ENCODE data around the gene LIMCH1. TPM values are rescaled to one million over a fixed set of nuclear protein-coding genes. Genes with fewer than 3 reads are reported as not detected.

LIMCH1 gene
- total RNA-seq, 1 donor from 2014 or later: 7.1 TPM

DNA sequence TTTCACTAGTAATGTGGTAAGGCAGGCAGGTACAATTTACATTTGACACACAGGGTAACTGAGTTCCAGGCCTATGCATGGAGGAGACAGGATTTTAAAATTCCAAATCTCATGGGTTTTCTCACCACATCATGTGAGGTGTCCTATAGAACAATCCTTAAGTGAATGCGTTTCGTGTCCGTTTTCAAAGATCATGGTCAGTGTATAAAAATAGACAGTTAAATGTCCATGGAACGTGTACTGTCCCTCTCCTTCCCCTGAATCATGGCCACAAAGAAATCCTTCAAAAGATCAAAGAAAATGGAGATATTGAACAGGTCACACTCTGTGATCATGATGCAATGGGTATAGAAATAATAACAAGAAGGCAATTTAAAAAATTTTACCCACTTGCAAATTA, 42.0 kb downstream of the LIMCH1 start:
- Histone ChIP-seq H3K4me3 (ENCODE audit: insufficient read depth, low read depth, low read length) (no peak overlapping the region), H3K36me3 (ENCODE audit: insufficient read depth, low read length) (no peaks in the 10 kb centered on the region), H2AFZ (ENCODE audit: low read depth, low read length) (no peak overlapping the region), H3K79me2 (ENCODE audit: insufficient read depth, low read length) (no peaks in the 10 kb centered on the region), H3K4me1 (ENCODE audit: insufficient read depth, low read length) (no peaks in the 10 kb centered on the region), H3K9ac (ENCODE audit: low read length) (no peak overlapping the region), H3K27ac (ENCODE audit: low read depth, low read length) (no peak overlapping the region), H3K4me2 (ENCODE audit: low read length) (no peak overlapping the region), H3K27me3 (ENCODE audit: insufficient read depth, low read length) (no peaks in the 10 kb centered on the region), H4K20me1 (ENCODE audit: insufficient read depth, low read length) (no peaks in the 10 kb centered on the region), H3K9me3 (ENCODE audit: insufficient read depth, low read depth, low read length) (no peaks in the 10 kb centered on the region)
- FAIRE-seq (no peak), DNase-seq (ENCODE audit: low read depth) (no peak)
- Mint-ChIP-seq H3K27ac (ENCODE audit: unreplicated experiment) (no peak overlapping the region), H3K36me3 (ENCODE audit: low read depth, unreplicated experiment) (no peaks in the 10 kb centered on the region), H3K27me3 (ENCODE audit: low read depth, unreplicated experiment) (peaks cover 4% of the 10 kb centered on the region), H3K4me1 (ENCODE audit: low read depth, unreplicated experiment) (no peaks in the 10 kb centered on the region), H3K9me3 (ENCODE audit: unreplicated experiment) (peaks cover 2% of the 10 kb centered on the region), H3K4me3 (ENCODE audit: unreplicated experiment) (no peak overlapping the region)
- TF ChIP-seq, protein P1, sequence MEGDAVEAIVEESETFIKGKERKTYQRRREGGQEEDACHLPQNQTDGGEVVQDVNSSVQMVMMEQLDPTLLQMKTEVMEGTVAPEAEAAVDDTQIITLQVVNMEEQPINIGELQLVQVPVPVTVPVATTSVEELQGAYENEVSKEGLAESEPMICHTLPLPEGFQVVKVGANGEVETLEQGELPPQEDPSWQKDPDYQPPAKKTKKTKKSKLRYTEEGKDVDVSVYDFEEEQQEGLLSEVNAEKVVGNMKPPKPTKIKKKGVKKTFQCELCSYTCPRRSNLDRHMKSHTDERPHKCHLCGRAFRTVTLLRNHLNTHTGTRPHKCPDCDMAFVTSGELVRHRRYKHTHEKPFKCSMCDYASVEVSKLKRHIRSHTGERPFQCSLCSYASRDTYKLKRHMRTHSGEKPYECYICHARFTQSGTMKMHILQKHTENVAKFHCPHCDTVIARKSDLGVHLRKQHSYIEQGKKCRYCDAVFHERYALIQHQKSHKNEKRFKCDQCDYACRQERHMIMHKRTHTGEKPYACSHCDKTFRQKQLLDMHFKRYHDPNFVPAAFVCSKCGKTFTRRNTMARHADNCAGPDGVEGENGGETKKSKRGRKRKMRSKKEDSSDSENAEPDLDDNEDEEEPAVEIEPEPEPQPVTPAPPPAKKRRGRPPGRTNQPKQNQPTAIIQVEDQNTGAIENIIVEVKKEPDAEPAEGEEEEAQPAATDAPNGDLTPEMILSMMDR (IDR thresholded peaks at IDR 0.05; ENCODE audit: insufficient read depth, low read depth, low read length): no peak
- TF ChIP-seq EZH2 (IDR thresholded peaks at IDR 0.05; ENCODE audit: insufficient read depth, low read length): no peak

DNA sequence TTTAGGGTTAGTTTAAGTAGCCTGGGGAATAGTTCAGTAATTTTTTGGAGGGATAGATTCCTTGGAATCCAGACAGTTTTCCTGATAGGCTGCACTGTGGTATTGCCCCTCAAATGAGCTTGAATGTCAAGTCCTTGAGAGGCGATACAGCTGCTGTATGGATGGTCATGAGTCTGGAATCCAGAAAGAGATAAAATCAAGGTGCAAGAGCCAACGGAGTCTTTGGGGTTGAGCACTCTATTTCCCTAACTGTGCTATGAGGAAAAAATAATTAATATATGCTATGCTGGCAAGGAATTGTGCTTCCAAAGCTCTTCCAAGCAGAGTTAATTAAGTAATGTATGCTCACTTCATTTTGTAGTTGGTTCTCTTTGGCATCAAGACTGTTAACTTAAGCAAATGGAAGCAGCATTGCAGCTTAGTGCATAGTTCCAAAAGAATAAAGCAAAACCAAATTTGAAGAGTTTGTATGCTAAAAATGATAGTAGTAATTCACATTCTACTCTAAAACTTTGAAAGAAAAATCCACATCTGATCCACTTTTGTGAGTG, 48.8 kb downstream of the LIMCH1 start:
- no peak overlapping the region for H3K9ac ChIP-seq (ENCODE audit: low read length)
- Mint-ChIP-seq H3K27ac (ENCODE audit: unreplicated experiment) (no peak overlapping the region), H3K4me1 (ENCODE audit: low read depth, unreplicated experiment) (peaks cover 3% of the 10 kb centered on the region), H3K9me3 (ENCODE audit: unreplicated experiment) (peaks cover 5% of the 10 kb centered on the region), H3K27me3 (ENCODE audit: low read depth, unreplicated experiment) (peaks cover 16% of the 10 kb centered on the region), H3K4me3 (ENCODE audit: unreplicated experiment) (no peak overlapping the region), H3K36me3 (ENCODE audit: low read depth, unreplicated experiment) (no peaks in the 10 kb centered on the region)
- H3K9me3 ChIP-seq (ENCODE audit: insufficient read depth, low read depth, low read length): no peaks in the 10 kb centered on the region
- no peaks in the 10 kb centered on the region for H3K27me3 ChIP-seq (ENCODE audit: insufficient read depth, low read length)
- no peak overlapping the region for H3K4me3 ChIP-seq (ENCODE audit: insufficient read depth, low read depth, low read length)
- H3K4me2 ChIP-seq (ENCODE audit: low read length): no peak overlapping the region
- TF ChIP-seq, protein P1 (IDR thresholded peaks at IDR 0.05; ENCODE audit: insufficient read depth, low read depth, low read length): no peak
- TF ChIP-seq EZH2 (IDR thresholded peaks at IDR 0.05; ENCODE audit: insufficient read depth, low read length): no peak
- no peaks in the 10 kb centered on the region for H3K36me3 ChIP-seq (ENCODE audit: insufficient read depth, low read length)
- no peak overlapping the region for H3K27ac ChIP-seq (ENCODE audit: low read depth, low read length)
- H3K4me1 ChIP-seq (ENCODE audit: insufficient read depth, low read length): no peaks in the 10 kb centered on the region
- H2AFZ ChIP-seq (ENCODE audit: low read depth, low read length): no peak overlapping the region
- H3K79me2 ChIP-seq (ENCODE audit: insufficient read depth, low read length): no peaks in the 10 kb centered on the region
- no peaks in the 10 kb centered on the region for H4K20me1 ChIP-seq (ENCODE audit: insufficient read depth, low read length)
- FAIRE-seq (no peak), DNase-seq (ENCODE audit: low read depth) (peak; percentile 31)

DNA sequence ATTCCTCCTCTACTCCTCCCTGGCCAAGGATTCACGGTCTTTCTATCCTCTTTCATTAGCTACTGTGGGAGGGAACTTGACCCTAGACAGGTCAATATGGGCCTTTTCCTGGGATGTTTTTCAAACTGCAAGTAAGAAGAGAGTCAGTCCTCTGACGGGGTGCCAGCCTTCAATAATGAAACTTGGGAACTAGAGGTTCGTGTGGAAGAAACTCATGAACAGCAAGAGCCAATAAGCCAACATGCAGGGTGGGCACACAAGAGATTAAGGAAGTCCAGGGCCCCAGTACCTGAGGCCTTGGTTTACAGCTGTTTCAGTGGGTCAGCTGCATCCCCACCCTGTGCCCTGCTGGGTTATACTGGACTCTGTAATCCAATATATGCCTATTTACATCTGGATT, 49.3 kb downstream of the LIMCH1 start:
- no peak for DNase-seq (ENCODE audit: low read depth)
- Histone ChIP-seq H3K27me3 (ENCODE audit: insufficient read depth, low read length) (no peaks in the 10 kb centered on the region), H3K36me3 (ENCODE audit: insufficient read depth, low read length) (no peaks in the 10 kb centered on the region), H4K20me1 (ENCODE audit: insufficient read depth, low read length) (no peaks in the 10 kb centered on the region), H3K9ac (ENCODE audit: low read length) (no peak overlapping the region), H3K9me3 (ENCODE audit: insufficient read depth, low read depth, low read length) (no peaks in the 10 kb centered on the region), H3K4me1 (ENCODE audit: insufficient read depth, low read length) (no peaks in the 10 kb centered on the region), H3K4me2 (ENCODE audit: low read length) (no peak overlapping the region), H3K4me3 (ENCODE audit: insufficient read depth, low read depth, low read length) (no peak overlapping the region), H3K27ac (ENCODE audit: low read depth, low read length) (no peak overlapping the region), H3K79me2 (ENCODE audit: insufficient read depth, low read length) (no peaks in the 10 kb centered on the region), H2AFZ (ENCODE audit: low read depth, low read length) (no peak overlapping the region)
- no peak for FAIRE-seq
- no peak for TF ChIP-seq EZH2 (IDR thresholded peaks at IDR 0.05; ENCODE audit: insufficient read depth, low read length)
- TF ChIP-seq, protein P1 (IDR thresholded peaks at IDR 0.05; ENCODE audit: insufficient read depth, low read depth, low read length): no peak
- Mint-ChIP-seq H3K27me3 (ENCODE audit: low read depth, unreplicated experiment) (peaks cover 16% of the 10 kb centered on the region), H3K9me3 (ENCODE audit: unreplicated experiment) (peaks cover 5% of the 10 kb centered on the region), H3K36me3 (ENCODE audit: low read depth, unreplicated experiment) (no peaks in the 10 kb centered on the region), H3K27ac (ENCODE audit: unreplicated experiment) (no peak overlapping the region), H3K4me1 (ENCODE audit: low read depth, unreplicated experiment) (peaks cover 3% of the 10 kb centered on the region), H3K4me3 (ENCODE audit: unreplicated experiment) (no peak overlapping the region)
